Karpas-422 (cell line): Measurements from ENCODE around the gene TAF3. TPM values are rescaled to one million over a fixed set of nuclear protein-coding genes. Genes with fewer than 3 reads are reported as not detected.

Experiments
- DNase-seq: peaks from one replicate; pipeline ENCODE4 v3.0.0-alpha.2; 2015
- H2AFZ ChIP-seq: fragments of 200-600 bp; sonication (generic); 2 replicates; pipeline ENCODE4 v1.6.1; 2014; ENCODE audit warnings: antibody characterized with exemption, low read length, mixed read lengths
- H3K27ac ChIP-seq: fragments of 200-600 bp; sonication (generic); 2 replicates; pipeline ENCODE4 v1.5.1; 2014; ENCODE audit warnings: mild to moderate bottlenecking, low read length, moderate library complexity
- H3K27me3 ChIP-seq: fragments of 200-600 bp; sonication (generic); 2 replicates; pipeline ENCODE4 v1.6.1; 2014; ENCODE audit warnings: low read length, mixed read lengths
- H3K36me3 ChIP-seq: fragments of 200-600 bp; sonication (generic); 2 replicates; pipeline ENCODE4 v1.6.1; 2014; ENCODE audit warnings: low read length, mixed read lengths; ENCODE audit not compliant: insufficient read depth
- H3K4me1 ChIP-seq: fragments of 200-600 bp; sonication (generic); 2 replicates; pipeline ENCODE4 v1.6.1; 2014; ENCODE audit warnings: mild to moderate bottlenecking, low read length, mixed read lengths
- H3K4me2 ChIP-seq: fragments of 200-600 bp; sonication (generic); 2 replicates; pipeline ENCODE4 v1.6.1; 2014; ENCODE audit warnings: low read length, low read depth, mild to moderate bottlenecking; ENCODE audit not compliant: poor library complexity, severe bottlenecking
- H3K4me3 ChIP-seq: fragments of 200-600 bp; sonication (generic); 2 replicates; pipeline ENCODE4 v1.5.1; 2014; ENCODE audit warnings: mild to moderate bottlenecking, antibody characterized with exemption, low read length, mixed read lengths
- H3K79me2 ChIP-seq: fragments of 200-600 bp; sonication (generic); 2 replicates; pipeline ENCODE4 v1.6.1; 2014; ENCODE audit warnings: mild to moderate bottlenecking, low read length, mixed read lengths
- H3K9ac ChIP-seq: fragments of 200-600 bp; sonication (generic); 2 replicates; pipeline ENCODE4 v1.6.0; 2014; ENCODE audit warnings: low read length
- H3K9me2 ChIP-seq: fragments of 200-600 bp; sonication (generic), shearing (Covaris generic); replicated peaks from 2 replicates; pipeline ENCODE4 v1.6.0; 2014; ENCODE audit warnings: mild to moderate bottlenecking, low read length, moderate library complexity; ENCODE audit not compliant: insufficient read depth
- H3K9me3 ChIP-seq: fragments of 300-700, 200-600 bp; sonication (generic); 2 replicates; pipeline ENCODE4 v1.6.1; 2014; ENCODE audit warnings: low read length, mixed read lengths
- H4K20me1 ChIP-seq: fragments of 200-600 bp; sonication (generic); 2 replicates; pipeline ENCODE4 v1.6.1; 2014; ENCODE audit warnings: mild to moderate bottlenecking, antibody characterized with exemption, low read length, low read depth; ENCODE audit not compliant: insufficient read depth
- total RNA-seq: library from RNA; depleted of rRNA; stranded (reverse); fragments of >200 nt; shearing (Covaris generic); gene quantifications from 2 replicates; pipeline ENCODE4 v1.2.3, GENCODE V29; 2014; ENCODE audit warnings: low replicate concordance

The TAF3 gene
- total RNA-seq, 1 experiment from 2014 or later, result 4.5 TPM

GRCh38 chr10:7787857-7788638 is 30.3 kb upstream of the TAF3 start, which contains the start of the genes ATP5F1C and KIN:
TSS of gene ATP5F1C (plus strand) at chr10:7788177. CDS start at chr10:7788208, 31 bp downstream.
TSS of gene KIN (minus strand) at chr10:7787993. CDS start at chr10:7787933, 60 bp downstream.
- DNase-seq, result peak; percentile 98
- H4K20me1 ChIP-seq, result peaks cover 46% of the 10 kb centered on the region
- no peaks in the 10 kb centered on the region; the same call in 1 of the 2 replicates for H3K9me2 ChIP-seq
- H3K36me3 ChIP-seq, result peaks cover 15% of the 10 kb centered on the region
- H3K27ac ChIP-seq, result peak within 1 kb of the TSS; percentile 66
- peak within 1 kb of the TSS; percentile 99 for H3K4me2 ChIP-seq
- H3K27me3 ChIP-seq, result no peaks in the 10 kb centered on the region
- H3K9me3 ChIP-seq, result no peaks in the 10 kb centered on the region
- peak within 1 kb of the TSS; percentile 21; the same call in 1 of the 2 replicates for H2AFZ ChIP-seq
- peaks cover 99% of the 10 kb centered on the region for H3K79me2 ChIP-seq
- peaks cover 47% of the 10 kb centered on the region for H3K4me1 ChIP-seq
- H3K9ac ChIP-seq, result peak within 1 kb of the TSS; percentile 96
- H3K4me3 ChIP-seq, result peak within 1 kb of the TSS; percentile 97

- peak; percentile 56 for DNase-seq
Measured at GRCh38 chr10:7788639-7789286, 29.5 kb upstream of the TAF3 start.

GRCh38 chr10:7789390-7789789 is 28.9 kb upstream of the TAF3 start:
- H3K9me2 ChIP-seq, result no peaks in the 10 kb centered on the region
- H4K20me1 ChIP-seq, result peaks cover 57% of the 10 kb centered on the region
- peaks cover 47% of the 10 kb centered on the region for H3K4me1 ChIP-seq
- peak overlapping the region; percentile 99 for H3K4me2 ChIP-seq
- peak overlapping the region; percentile 97 for H3K4me3 ChIP-seq
- no peak overlapping the region for H2AFZ ChIP-seq
- no peak for DNase-seq
- peak overlapping the region; percentile 66; the same call in 1 of the 2 replicates for H3K27ac ChIP-seq
- peak overlapping the region; percentile 96 for H3K9ac ChIP-seq
- H3K27me3 ChIP-seq, result no peaks in the 10 kb centered on the region
- H3K9me3 ChIP-seq, result no peaks in the 10 kb centered on the region
- H3K36me3 ChIP-seq, result peaks cover 14% of the 10 kb centered on the region
- peaks cover 99% of the 10 kb centered on the region for H3K79me2 ChIP-seq

More at GRCh38 chr10:7788639-7789286, 29.5 kb upstream of the TAF3 start:
- Histone ChIP-seq H3K9ac (peak overlapping the region; percentile 96), H3K79me2 (peaks cover 99% of the 10 kb centered on the region), H4K20me1 (peaks cover 51% of the 10 kb centered on the region), H3K9me3 (no peaks in the 10 kb centered on the region), H3K27me3 (no peaks in the 10 kb centered on the region), H3K4me1 (peaks cover 47% of the 10 kb centered on the region), H3K4me3 (peak overlapping the region; percentile 97), H3K4me2 (peak overlapping the region; percentile 99), H2AFZ (no peak overlapping the region), H3K9me2 (no peaks in the 10 kb centered on the region), H3K27ac (peak overlapping the region; percentile 66), H3K36me3 (peaks cover 9% of the 10 kb centered on the region)

DNA sequence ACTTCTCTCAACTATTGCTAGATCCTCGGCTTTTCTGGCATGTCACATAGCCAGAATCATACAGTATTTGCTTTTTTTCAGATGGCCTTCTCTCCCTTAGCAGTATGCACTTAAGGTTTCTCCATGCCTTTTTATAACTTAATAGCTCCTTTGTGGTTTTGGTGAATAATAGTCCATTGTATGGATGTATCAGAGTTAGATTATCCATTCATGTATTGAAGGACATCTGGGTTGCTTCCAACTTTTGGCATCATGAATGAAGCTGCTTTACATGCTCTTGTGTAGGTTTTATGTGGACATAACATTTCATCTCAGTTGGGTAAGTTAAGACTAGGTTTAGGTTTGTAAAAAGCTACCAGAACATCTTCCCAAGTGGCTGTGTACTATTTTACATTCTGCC is 25.8 kb upstream of the TAF3 start:
- DNase-seq, result no peak
- H3K27ac ChIP-seq, result no peak overlapping the region
- peaks cover 25% of the 10 kb centered on the region for H3K36me3 ChIP-seq
- no peaks in the 10 kb centered on the region for H3K27me3 ChIP-seq
- H3K4me2 ChIP-seq, result no peak overlapping the region
- peaks cover 96% of the 10 kb centered on the region for H3K79me2 ChIP-seq
- H3K9me2 ChIP-seq, result no peaks in the 10 kb centered on the region
- no peak overlapping the region for H3K4me3 ChIP-seq
- H3K9ac ChIP-seq, result no peak overlapping the region
- peaks cover 34% of the 10 kb centered on the region for H3K4me1 ChIP-seq
- H3K9me3 ChIP-seq, result no peaks in the 10 kb centered on the region
- no peak overlapping the region for H2AFZ ChIP-seq
- peaks cover 63% of the 10 kb centered on the region for H4K20me1 ChIP-seq

DNA sequence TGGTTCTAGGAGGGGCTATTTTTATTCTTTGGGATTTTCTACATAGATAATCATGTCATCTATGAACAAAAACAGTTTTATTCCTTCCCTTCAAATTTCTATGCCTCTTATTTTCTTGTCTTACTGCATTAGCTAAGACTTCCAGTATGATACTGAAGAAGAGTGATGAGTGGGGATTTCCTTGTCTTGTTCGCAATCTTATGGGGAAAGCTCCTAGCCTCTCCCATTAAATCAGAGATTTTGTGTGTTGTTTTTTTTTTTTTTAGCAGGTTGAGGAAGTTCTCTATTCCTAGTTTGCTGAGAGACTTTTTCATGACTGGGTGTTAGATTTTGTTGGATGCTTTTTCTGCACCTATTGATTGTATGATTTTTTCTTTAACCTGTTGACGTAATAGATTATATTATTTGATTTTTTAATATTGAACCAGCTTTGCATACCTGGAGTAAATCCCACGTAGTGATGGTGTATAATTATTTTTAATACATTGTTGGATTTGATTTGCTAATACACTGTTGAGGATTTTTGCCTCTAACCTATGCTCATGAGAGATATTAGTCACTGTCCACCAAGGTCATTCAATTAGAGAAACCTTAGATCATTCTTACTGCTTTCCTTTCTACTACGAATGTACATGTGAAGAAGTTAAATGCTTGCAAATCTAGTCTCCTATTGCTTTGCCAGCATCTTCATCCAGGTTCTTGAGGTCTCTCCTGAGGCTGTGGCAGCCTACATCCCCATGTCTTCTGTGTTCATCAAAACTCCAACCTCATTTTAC is 23.9 kb upstream of the TAF3 start:
- Histone ChIP-seq H3K9ac (no peak overlapping the region), H3K4me1 (peaks cover 28% of the 10 kb centered on the region), H3K27me3 (no peaks in the 10 kb centered on the region), H3K79me2 (peaks cover 80% of the 10 kb centered on the region), H4K20me1 (peaks cover 52% of the 10 kb centered on the region), H2AFZ (no peak overlapping the region), H3K9me2 (no peaks in the 10 kb centered on the region), H3K4me2 (no peak overlapping the region), H3K4me3 (no peak overlapping the region), H3K9me3 (no peaks in the 10 kb centered on the region), H3K27ac (no peak overlapping the region), H3K36me3 (peaks cover 37% of the 10 kb centered on the region)
- no peak for DNase-seq

- DNase-seq, result no peak
Measured at GRCh38 chr10:7795605-7796004, 22.7 kb upstream of the TAF3 start.

GRCh38 chr10:7797582-7797981 is 20.7 kb upstream of the TAF3 start:
- no peak overlapping the region for H3K4me2 ChIP-seq
- peaks cover 32% of the 10 kb centered on the region for H4K20me1 ChIP-seq
- H3K9ac ChIP-seq, result no peak overlapping the region
- no peaks in the 10 kb centered on the region for H3K27me3 ChIP-seq
- H3K4me3 ChIP-seq, result no peak overlapping the region
- no peaks in the 10 kb centered on the region for H3K9me3 ChIP-seq
- H3K79me2 ChIP-seq, result peaks cover 48% of the 10 kb centered on the region
- no peak overlapping the region for H2AFZ ChIP-seq
- H3K36me3 ChIP-seq, result peaks cover 53% of the 10 kb centered on the region; the same call in 1 of the 2 replicates
- H3K4me1 ChIP-seq, result no peaks in the 10 kb centered on the region; the same call in 1 of the 2 replicates
- no peaks in the 10 kb centered on the region for H3K9me2 ChIP-seq
- DNase-seq, result no peak
- no peak overlapping the region for H3K27ac ChIP-seq

More at GRCh38 chr10:7795605-7796004, 22.7 kb upstream of the TAF3 start:
- Histone ChIP-seq H3K4me1 (peaks cover 17% of the 10 kb centered on the region), H2AFZ (no peak overlapping the region), H3K79me2 (peaks cover 68% of the 10 kb centered on the region), H4K20me1 (peaks cover 40% of the 10 kb centered on the region), H3K4me3 (no peak overlapping the region), H3K9me3 (no peaks in the 10 kb centered on the region), H3K36me3 (peaks cover 40% of the 10 kb centered on the region), H3K27ac (no peak overlapping the region), H3K4me2 (no peak overlapping the region), H3K27me3 (no peaks in the 10 kb centered on the region), H3K9ac (no peak overlapping the region), H3K9me2 (no peaks in the 10 kb centered on the region)
